ENCODE results near the gene LTBP3.

DNA sequence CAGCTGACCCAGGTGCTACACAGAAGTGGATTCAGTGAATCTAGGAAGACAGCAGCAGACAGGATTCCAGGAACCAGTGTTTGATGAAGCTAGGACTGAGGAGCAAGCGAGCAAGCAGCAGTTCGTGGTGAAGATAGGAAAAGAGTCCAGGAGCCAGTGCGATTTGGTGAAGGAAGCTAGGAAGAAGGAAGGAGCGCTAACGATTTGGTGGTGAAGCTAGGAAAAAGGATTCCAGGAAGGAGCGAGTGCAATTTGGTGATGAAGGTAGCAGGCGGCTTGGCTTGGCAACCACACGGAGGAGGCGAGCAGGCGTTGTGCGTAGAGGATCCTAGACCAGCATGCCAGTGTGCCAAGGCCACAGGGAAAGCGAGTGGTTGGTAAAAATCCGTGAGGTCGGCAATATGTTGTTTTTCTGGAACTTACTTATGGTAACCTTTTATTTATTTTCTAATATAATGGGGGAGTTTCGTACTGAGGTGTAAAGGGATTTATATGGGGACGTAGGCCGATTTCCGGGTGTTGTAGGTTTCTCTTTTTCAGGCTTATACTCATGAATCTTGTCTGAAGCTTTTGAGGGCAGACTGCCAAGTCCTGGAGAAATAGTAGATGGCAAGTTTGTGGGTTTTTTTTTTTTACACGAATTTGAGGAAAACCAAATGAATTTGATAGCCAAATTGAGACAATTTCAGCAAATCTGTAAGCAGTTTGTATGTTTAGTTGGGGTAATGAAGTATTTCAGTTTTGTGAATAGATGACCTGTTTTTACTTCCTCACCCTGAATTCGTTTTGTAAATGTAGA is 57.6 kb downstream of the LTBP3 start:
- peak; percentile 82 to 83 for TF ChIP-seq POLR2A (IDR thresholded peaks at IDR 0.05)
- no peak for TF ChIP-seq CTCF (IDR thresholded peaks at IDR 0.05)

Measured in adrenal gland (tissue), 5 donors.